Esophagus muscularis mucosa (tissue), 4 donors: ENCODE results near the gene PHOSPHO2. TPM values are rescaled to one million over a fixed set of nuclear protein-coding genes. Genes with fewer than 3 reads are reported as not detected.

Experiments
- DNase-seq: peaks from one replicate; pipeline ENCODE4 v3.0.0-alpha.2; 2017; ENCODE audit errors: extremely low spot score
- H3K27ac ChIP-seq, 4 donors: fragments of 200-600 bp; sonication (generic); replicated peaks in 1 of 4; 1 replicate in 3 of 4; 2 replicates in 1 of 4; pipeline ENCODE4 v1.5.1; 2016 to 2019; ENCODE audit warnings: mild to moderate bottlenecking in 1 of 4
- H3K27me3 ChIP-seq, 4 donors: fragments of 200-600 bp; sonication (generic); one replicate each; pipeline versions ENCODE4 v1.5.1 to v1.6.0; 2016 to 2019
- H3K36me3 ChIP-seq, 4 donors: fragments of 200-600 bp; sonication (generic); one replicate each; pipeline ENCODE4 v1.5.1; 2016 to 2019
- H3K4me1 ChIP-seq, 4 donors: fragments of 200-600 bp; sonication (generic); one replicate each; pipeline ENCODE4 v1.5.1; 2016 to 2019
- H3K4me3 ChIP-seq, 4 donors: fragments of 200-600 bp; sonication (generic); 1 replicate in 2 of 4; 2 replicates in 2 of 4; pipeline ENCODE4 v1.5.1; 2016 to 2019; ENCODE audit warnings: mild to moderate bottlenecking in 4 of 4, moderate library complexity in 1 of 4
- H3K9me3 ChIP-seq, 4 donors: fragments of 200-600 bp; sonication (generic); 1 replicate in 3 of 4; 2 replicates in 1 of 4; pipeline ENCODE4 v1.5.1; 2016 to 2019
- CTCF ChIP-seq, 3 experiments: fragments of 200-600 bp in 2 of 3; fragments of 450-650 bp in 1 of 3; sonication (generic) in 2 of 3; IDR thresholded peaks; one replicate each; pipeline ENCODE4 v1.5.1; 2017 to 2019; ENCODE audit warnings: antibody characterized with exemption in 3 of 3, mild to moderate bottlenecking in 2 of 3, moderate library complexity in 1 of 3
- EP300 ChIP-seq: sonication (generic); formaldehyde crosslinking; IDR thresholded peaks from one replicate; pipeline ENCODE4 v1.6.1; 2017; ENCODE audit warnings: antibody characterized with exemption
- POLR2A ChIP-seq: fragments of 450-650 bp; IDR thresholded peaks from one replicate; pipeline ENCODE4 v1.6.1; 2017; ENCODE audit warnings: antibody characterized with exemption, moderate library complexity, mild to moderate bottlenecking, low read depth
- POLR2AphosphoS5 ChIP-seq, 2 donors: sonication (generic); formaldehyde crosslinking; IDR thresholded peaks; one replicate each; pipeline ENCODE4 v1.6.1; 2017; ENCODE audit warnings: antibody characterized with exemption in 2 of 2
- WGBS: methylation state at CpG from one replicate; pipeline ENCODE4 v1.1.5; 2018; 5-methylcytosine and 5-hydroxymethylcytosine counted together
- intact Hi-C: fragments of 100-400 bp; cut with DNase I; formaldehyde crosslinking; loops from one replicate; pipeline ENCODE4 v1.15.1; 2023
- total RNA-seq, 4 donors: library from RNA; depleted of rRNA; stranded (reverse); fragments of >200 nt; gene quantifications; one replicate each; pipeline versions ENCODE4 v1.1.0 to v1.2.1, GENCODE V29; 2016

PHOSPHO2 gene
- total RNA-seq, 4 donors from 2014 or later = 3.3 to 18.7 (median 6.6) TPM

- intact Hi-C loops = no loop called here
- Histone ChIP-seq H3K9me3 (no peaks in the 10 kb centered on the region), H3K4me3 (no peak overlapping the region), H3K27me3 (no peaks in the 10 kb centered on the region), H3K4me1 (no peaks in the 10 kb centered on the region), H3K27ac (no peak overlapping the region), H3K36me3 (no peaks in the 10 kb centered on the region)
- 100% methylated on average over 1 of the region's 1 CpG for WGBS
- TF ChIP-seq POLR2A (no peak), EP300 (no peak), CTCF (IDR thresholded peaks at IDR 0.05) (no peak), POLR2AphosphoS5 (IDR thresholded peaks at IDR 0.05) (no peak)
- DNase-seq = no peak
Observed at GRCh38 chr2:169658877-169659276, 35.4 kb upstream of the PHOSPHO2 start.

- Histone ChIP-seq H3K4me1 (no peaks in the 10 kb centered on the region), H3K9me3 (no peaks in the 10 kb centered on the region), H3K27me3 (no peaks in the 10 kb centered on the region), H3K4me3 (no peak overlapping the region), H3K27ac (no peak overlapping the region), H3K36me3 (no peaks in the 10 kb centered on the region)
- WGBS = 71% methylated on average over 1 of the region's 1 CpG
- no peak for DNase-seq
- TF ChIP-seq EP300 (no peak), CTCF (IDR thresholded peaks at IDR 0.05) (no peak)
- intact Hi-C loops = no loop called here
Observed at GRCh38 chr2:169659320-169659719, 34.9 kb upstream of the PHOSPHO2 start.

GRCh38 chr2:169661265-169661664, 33.0 kb upstream of the PHOSPHO2 start:
- intact Hi-C loops = no loop called here
- no peak for DNase-seq
- H3K9me3 ChIP-seq = no peaks in the 10 kb centered on the region
- no peak overlapping the region for H3K4me3 ChIP-seq
- H3K27me3 ChIP-seq = no peaks in the 10 kb centered on the region
- TF ChIP-seq CTCF (IDR thresholded peaks at IDR 0.05) = no peak
- no peak for TF ChIP-seq POLR2AphosphoS5 (IDR thresholded peaks at IDR 0.05)
- H3K4me1 ChIP-seq = no peaks in the 10 kb centered on the region
- H3K27ac ChIP-seq = no peak overlapping the region
- 74% methylated on average over 3 of the region's 3 CpGs for WGBS
- H3K36me3 ChIP-seq = no peaks in the 10 kb centered on the region

- Histone ChIP-seq H3K9me3 (no peaks in the 10 kb centered on the region), H3K4me1 (no peaks in the 10 kb centered on the region), H3K36me3 (no peaks in the 10 kb centered on the region), H3K27ac (no peak overlapping the region), H3K27me3 (no peaks in the 10 kb centered on the region), H3K4me3 (no peak overlapping the region)
- TF ChIP-seq EP300 (no peak), CTCF (IDR thresholded peaks at IDR 0.05) (no peak), POLR2A (no peak), POLR2AphosphoS5 (IDR thresholded peaks at IDR 0.05) (no peak)
- no peak for DNase-seq
- WGBS = 100% methylated on average over 1 of the region's 1 CpG
- intact Hi-C loops = no loop called here
Observed at GRCh38 chr2:169662744-169663143, 31.5 kb upstream of the PHOSPHO2 start.

- Histone ChIP-seq H3K4me1 (no peaks in the 10 kb centered on the region), H3K4me3 (no peak overlapping the region), H3K27ac (no peak overlapping the region), H3K36me3 (no peaks in the 10 kb centered on the region), H3K9me3 (no peaks in the 10 kb centered on the region), H3K27me3 (no peaks in the 10 kb centered on the region)
- WGBS = 89% methylated on average over 3 of the region's 3 CpGs
- TF ChIP-seq POLR2AphosphoS5 (IDR thresholded peaks at IDR 0.05) (no peak), EP300 (no peak), CTCF (IDR thresholded peaks at IDR 0.05) (no peak), POLR2A (no peak)
- intact Hi-C loops = no loop called here
- no peak for DNase-seq
Observed at GRCh38 chr2:169663247-169663646, 31.0 kb upstream of the PHOSPHO2 start.
